T-helper 1 cell treated with Interleukin-12 subunit alpha and Interleukin-12 subunit beta and Interleukin-4 antibody, amounts not matched to agents 30 μg/mL and 1 μg/mL, for 36 hours (primary cell): ENCODE measurements around the gene CSMD2.

Source experiments
- H3K27ac Mint-ChIP-seq: one replicate; pipeline ENCODE4 v1.8.0; 2021; ENCODE audit warnings: mild to moderate bottlenecking, mixed read lengths
- H3K27me3 Mint-ChIP-seq: one replicate; pipeline ENCODE4 v1.8.0; 2021; ENCODE audit warnings: low read depth, mixed read lengths
- H3K36me3 Mint-ChIP-seq: one replicate; pipeline ENCODE4 v1.8.0; 2021; ENCODE audit warnings: low read depth, mixed read lengths
- H3K4me1 Mint-ChIP-seq: one replicate; pipeline ENCODE4 v1.8.0; 2021; ENCODE audit warnings: low read depth, mixed read lengths
- H3K4me3 Mint-ChIP-seq: one replicate; pipeline ENCODE4 v1.8.0; 2021; ENCODE audit warnings: mild to moderate bottlenecking, moderate library complexity, mixed read lengths
- H3K9me3 Mint-ChIP-seq: one replicate; pipeline ENCODE4 v1.8.0; 2021; ENCODE audit warnings: mixed read lengths

The CSMD2 gene

DNA sequence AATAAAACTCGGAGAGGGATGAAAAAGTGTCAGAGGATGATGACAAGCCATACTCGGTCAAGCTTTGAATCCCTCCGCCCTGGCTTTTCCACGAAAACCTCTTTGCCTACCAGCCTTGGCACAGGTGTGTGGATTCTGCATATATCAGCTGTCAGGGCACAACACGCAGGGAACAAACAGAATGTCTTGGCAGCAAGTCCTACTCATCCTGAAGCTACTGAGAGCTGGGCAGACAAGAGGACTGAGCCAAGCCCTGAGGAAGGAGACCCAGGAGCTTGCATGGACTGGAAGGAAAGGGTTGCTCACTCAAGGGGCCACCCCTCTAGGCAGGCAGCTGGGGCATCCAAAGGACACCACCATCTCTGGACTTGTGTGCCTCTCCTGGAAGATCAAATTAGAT is 168.7 kb downstream of the CSMD2 start:
- peaks cover 6% of the 10 kb centered on the region for H3K27me3 Mint-ChIP-seq
- H3K4me3 Mint-ChIP-seq: no peak overlapping the region
- no peaks in the 10 kb centered on the region for H3K36me3 Mint-ChIP-seq
- H3K4me1 Mint-ChIP-seq: no peaks in the 10 kb centered on the region
- H3K27ac Mint-ChIP-seq: no peak overlapping the region
- no peaks in the 10 kb centered on the region for H3K9me3 Mint-ChIP-seq

- Mint-ChIP-seq H3K36me3 (no peaks in the 10 kb centered on the region), H3K9me3 (no peaks in the 10 kb centered on the region)
Measured at GRCh38 chr1:33993301-33993700, 171.7 kb downstream of the CSMD2 start.

DNA sequence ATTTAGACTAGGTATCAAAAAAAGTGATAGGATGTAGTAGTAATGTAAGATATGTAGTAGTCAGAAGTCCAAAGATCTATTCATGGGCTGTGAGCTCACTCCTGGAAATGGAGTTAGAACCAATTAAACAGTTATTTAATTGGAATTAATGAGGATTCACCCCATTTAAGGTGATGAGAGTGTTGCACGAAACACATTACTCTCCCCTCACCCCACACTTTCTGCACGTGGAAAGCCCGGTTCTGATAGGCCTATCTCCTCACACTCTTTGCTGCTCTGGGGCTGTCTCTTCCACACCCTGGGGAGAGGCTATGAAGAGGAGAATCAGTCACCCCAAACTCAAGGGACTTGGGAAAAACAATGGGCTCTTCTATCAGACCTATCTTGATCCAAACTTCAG is 174.7 kb downstream of the CSMD2 start:
- H3K4me3 Mint-ChIP-seq: no peak overlapping the region
- H3K36me3 Mint-ChIP-seq: no peaks in the 10 kb centered on the region
- H3K4me1 Mint-ChIP-seq: no peaks in the 10 kb centered on the region
- no peaks in the 10 kb centered on the region for H3K9me3 Mint-ChIP-seq
- no peak overlapping the region for H3K27ac Mint-ChIP-seq
- no peaks in the 10 kb centered on the region for H3K27me3 Mint-ChIP-seq

More at GRCh38 chr1:33993301-33993700, 171.7 kb downstream of the CSMD2 start:
- Mint-ChIP-seq H3K4me3 (no peak overlapping the region), H3K4me1 (no peaks in the 10 kb centered on the region), H3K27ac (no peak overlapping the region), H3K27me3 (no peaks in the 10 kb centered on the region)

DNA sequence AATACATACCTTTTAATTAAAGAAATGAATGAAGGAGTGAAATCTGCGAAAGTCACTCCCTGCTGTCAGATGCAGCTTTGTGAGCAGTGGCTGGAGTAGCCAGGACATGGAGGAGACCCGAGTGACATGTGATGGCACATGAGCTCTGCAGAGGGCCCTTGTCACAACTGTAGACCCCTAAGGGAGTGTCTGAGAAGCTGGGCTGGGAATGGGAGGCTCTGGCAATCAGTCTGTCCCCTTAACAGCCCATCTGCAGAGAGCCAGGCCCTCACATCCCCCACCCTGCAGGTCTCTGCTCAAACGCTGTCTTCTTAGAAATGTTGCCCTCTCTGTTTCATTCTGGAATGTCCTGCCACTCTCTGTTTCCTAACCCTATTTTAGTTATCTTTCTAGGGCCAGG is 176.9 kb downstream of the CSMD2 start:
- Mint-ChIP-seq H3K9me3 (no peaks in the 10 kb centered on the region), H3K4me1 (no peaks in the 10 kb centered on the region), H3K4me3 (no peak overlapping the region), H3K36me3 (no peaks in the 10 kb centered on the region), H3K27me3 (no peaks in the 10 kb centered on the region), H3K27ac (no peak overlapping the region)

DNA sequence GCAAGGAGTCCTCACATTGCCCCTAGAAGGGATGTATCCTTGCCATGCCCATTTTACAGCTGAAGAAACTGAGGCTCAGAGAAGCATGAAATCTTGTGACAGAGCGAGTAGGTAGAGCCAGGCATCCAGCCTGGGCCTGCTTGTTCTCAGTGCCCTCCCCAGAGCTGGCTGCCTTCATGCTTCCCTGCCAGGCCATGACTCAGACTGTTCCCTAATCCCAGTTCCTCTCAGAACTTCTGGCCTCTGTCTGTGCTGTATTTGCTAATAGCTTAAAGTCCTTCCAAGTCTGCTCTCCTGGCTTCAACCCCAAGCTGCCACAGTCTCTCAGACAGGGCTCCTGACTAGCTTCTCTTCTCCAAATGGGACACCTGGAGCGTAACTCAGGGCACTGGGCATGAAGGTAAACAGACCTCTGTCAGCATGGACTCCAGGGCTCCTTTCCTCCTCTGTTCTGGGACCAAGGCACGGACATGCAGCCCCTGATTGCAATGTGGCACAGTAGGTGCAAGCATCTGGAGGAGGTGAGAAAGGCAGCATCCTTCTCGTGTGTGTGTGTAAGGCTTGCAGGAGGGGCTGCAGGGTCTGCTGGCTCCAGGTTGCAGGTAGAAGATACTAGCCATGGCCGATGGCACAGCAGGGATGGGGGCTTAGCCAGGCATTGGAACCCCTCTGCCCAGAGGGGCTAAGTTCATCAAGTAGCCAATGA is 178.5 kb downstream of the CSMD2 start:
- Mint-ChIP-seq H3K27ac (no peak overlapping the region), H3K4me3 (no peak overlapping the region), H3K36me3 (no peaks in the 10 kb centered on the region), H3K27me3 (no peaks in the 10 kb centered on the region), H3K9me3 (no peaks in the 10 kb centered on the region), H3K4me1 (no peaks in the 10 kb centered on the region)

- Mint-ChIP-seq H3K27ac (no peak overlapping the region), H3K4me1 (no peaks in the 10 kb centered on the region), H3K36me3 (no peaks in the 10 kb centered on the region), H3K4me3 (no peak overlapping the region), H3K27me3 (no peaks in the 10 kb centered on the region), H3K9me3 (no peaks in the 10 kb centered on the region)
Measured at GRCh38 chr1:33985656-33986055, 179.4 kb downstream of the CSMD2 start.

DNA sequence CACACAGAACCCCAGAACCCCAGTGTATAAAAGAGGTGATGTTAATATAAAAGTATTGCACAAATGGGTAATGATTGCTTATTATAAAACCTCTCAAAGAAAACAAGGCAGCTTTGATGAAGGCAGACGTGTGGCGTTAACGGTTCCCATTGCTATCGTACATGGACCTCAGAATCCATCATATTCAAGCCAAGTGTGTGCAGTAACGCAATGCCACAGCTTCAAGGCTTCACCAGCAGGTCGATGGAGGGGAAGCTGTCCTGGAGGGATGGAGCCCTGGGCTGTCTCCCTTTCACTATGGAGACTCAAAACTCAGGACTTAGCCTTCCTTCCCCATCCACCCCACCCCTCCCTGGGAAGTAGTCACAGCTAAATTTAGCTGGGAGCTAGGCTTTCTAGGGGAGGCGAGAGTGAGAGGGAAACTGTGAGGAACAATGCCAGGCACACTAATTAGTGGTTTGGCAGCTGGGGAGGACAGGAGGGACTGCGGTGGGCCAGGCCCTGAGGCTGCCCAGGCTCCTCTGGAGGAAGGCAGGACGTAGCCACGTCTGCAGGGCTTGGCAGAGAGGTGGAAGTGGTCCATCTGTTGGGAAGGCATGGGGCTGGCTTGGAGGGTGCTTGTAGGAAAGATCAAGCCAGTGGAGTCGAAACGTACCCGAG is 180.0 kb downstream of the CSMD2 start:
- H3K27me3 Mint-ChIP-seq: no peaks in the 10 kb centered on the region
- H3K4me3 Mint-ChIP-seq: no peak overlapping the region
- H3K9me3 Mint-ChIP-seq: no peaks in the 10 kb centered on the region

GRCh38 chr1:33982419-33982818 is 182.6 kb downstream of the CSMD2 start:
- H3K27ac Mint-ChIP-seq: no peak overlapping the region
- no peaks in the 10 kb centered on the region for H3K36me3 Mint-ChIP-seq
- no peaks in the 10 kb centered on the region for H3K4me1 Mint-ChIP-seq
- H3K27me3 Mint-ChIP-seq: no peaks in the 10 kb centered on the region
- H3K4me3 Mint-ChIP-seq: no peak overlapping the region
- H3K9me3 Mint-ChIP-seq: no peaks in the 10 kb centered on the region

More for the DNA sequence above, 180.0 kb downstream of the CSMD2 start:
- H3K27ac Mint-ChIP-seq: no peak overlapping the region
- H3K4me1 Mint-ChIP-seq: no peaks in the 10 kb centered on the region
- no peaks in the 10 kb centered on the region for H3K36me3 Mint-ChIP-seq

- Mint-ChIP-seq H3K9me3 (no peaks in the 10 kb centered on the region), H3K36me3 (no peaks in the 10 kb centered on the region), H3K27ac (no peak overlapping the region), H3K4me3 (no peak overlapping the region), H3K4me1 (no peaks in the 10 kb centered on the region), H3K27me3 (no peaks in the 10 kb centered on the region)
Measured at GRCh38 chr1:33979341-33979740, 185.7 kb downstream of the CSMD2 start.

DNA sequence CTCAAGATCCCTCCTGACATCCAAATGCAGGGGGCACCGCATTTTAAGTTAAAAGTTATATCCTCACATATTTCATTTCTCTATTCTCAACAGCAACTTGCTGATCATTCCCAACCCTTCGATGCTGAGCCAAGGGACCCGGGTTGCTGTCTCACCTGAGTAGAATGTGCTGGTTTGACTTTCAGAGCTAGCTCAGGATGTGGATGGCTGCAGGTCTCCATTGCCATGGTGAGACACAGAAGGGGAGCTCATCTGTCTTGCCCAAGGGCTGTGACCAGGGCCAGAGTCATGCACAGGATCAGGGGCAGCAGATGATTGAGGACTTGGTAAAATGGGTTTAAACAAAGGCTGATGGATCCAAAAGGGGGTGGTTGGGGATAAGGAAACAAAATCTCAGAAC is 189.1 kb downstream of the CSMD2 start:
- H3K4me1 Mint-ChIP-seq: no peaks in the 10 kb centered on the region
- no peaks in the 10 kb centered on the region for H3K36me3 Mint-ChIP-seq
- no peak overlapping the region for H3K4me3 Mint-ChIP-seq
- H3K27me3 Mint-ChIP-seq: no peaks in the 10 kb centered on the region
- H3K27ac Mint-ChIP-seq: no peak overlapping the region
- H3K9me3 Mint-ChIP-seq: no peaks in the 10 kb centered on the region

DNA sequence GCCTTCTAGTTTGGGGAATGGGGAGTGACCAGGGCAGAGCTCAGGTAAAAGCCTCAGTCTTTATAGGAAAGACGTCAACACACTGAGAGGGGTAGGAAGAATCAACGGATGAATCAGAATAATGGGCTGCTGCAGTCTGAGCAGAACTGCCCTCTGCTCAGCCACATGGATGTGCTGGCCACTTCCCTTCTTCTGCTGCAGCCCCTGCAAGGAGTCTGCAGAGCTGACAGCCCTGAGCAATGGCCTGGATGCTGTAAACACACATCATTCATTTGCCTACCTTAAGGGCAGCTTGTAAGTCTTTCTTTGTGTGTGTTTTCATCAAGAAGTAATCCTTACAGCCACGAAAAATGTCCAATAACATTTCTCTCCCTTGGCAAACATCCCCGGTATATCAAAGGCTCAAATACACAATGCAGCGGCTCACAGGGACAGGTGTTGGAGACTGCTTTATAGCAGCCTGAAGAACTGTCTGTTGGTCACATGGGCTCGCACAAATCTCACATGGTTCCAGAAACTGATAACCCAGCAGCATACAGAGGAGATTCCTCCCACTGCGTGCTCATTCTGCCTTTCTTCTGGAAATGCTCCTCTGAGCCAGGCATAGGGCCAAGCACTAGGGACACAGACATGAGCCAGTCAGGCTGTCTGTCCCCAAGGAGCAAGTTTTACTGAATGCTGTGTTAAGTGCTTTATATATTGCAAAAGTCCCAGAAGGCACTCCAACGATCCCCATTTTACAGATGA is 191.1 kb downstream of the CSMD2 start:
- Mint-ChIP-seq H3K9me3 (no peaks in the 10 kb centered on the region), H3K36me3 (no peaks in the 10 kb centered on the region), H3K4me3 (no peak overlapping the region), H3K27ac (no peak overlapping the region), H3K27me3 (no peaks in the 10 kb centered on the region), H3K4me1 (no peaks in the 10 kb centered on the region)

GRCh38 chr1:33972676-33973395 is 192.2 kb downstream of the CSMD2 start:
- Mint-ChIP-seq H3K9me3 (no peaks in the 10 kb centered on the region), H3K27ac (no peak overlapping the region), H3K36me3 (no peaks in the 10 kb centered on the region), H3K4me3 (no peak overlapping the region), H3K4me1 (no peaks in the 10 kb centered on the region), H3K27me3 (no peaks in the 10 kb centered on the region)

DNA sequence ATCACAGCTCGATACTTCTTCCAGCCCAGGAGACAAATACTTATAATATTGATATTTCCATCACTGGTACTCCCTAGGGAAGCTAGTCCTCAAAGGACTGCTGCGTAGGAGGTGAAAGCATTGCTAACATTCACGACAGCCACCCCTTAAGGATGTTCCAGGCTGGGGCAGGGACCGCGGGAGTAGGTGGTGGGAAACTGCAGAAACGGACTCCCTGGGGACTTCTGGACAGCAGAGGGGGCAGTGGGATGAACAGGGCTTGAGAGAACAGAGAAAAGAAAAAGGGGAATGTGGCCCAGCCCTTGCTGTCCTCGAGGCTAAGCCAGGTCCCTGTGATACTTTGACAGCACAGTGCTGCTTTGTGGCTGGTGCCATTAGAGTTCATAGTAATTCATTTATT is 193.1 kb downstream of the CSMD2 start:
- Mint-ChIP-seq H3K9me3 (no peaks in the 10 kb centered on the region), H3K4me3 (no peak overlapping the region), H3K27me3 (no peaks in the 10 kb centered on the region), H3K4me1 (no peaks in the 10 kb centered on the region), H3K36me3 (no peaks in the 10 kb centered on the region), H3K27ac (no peak overlapping the region)

DNA sequence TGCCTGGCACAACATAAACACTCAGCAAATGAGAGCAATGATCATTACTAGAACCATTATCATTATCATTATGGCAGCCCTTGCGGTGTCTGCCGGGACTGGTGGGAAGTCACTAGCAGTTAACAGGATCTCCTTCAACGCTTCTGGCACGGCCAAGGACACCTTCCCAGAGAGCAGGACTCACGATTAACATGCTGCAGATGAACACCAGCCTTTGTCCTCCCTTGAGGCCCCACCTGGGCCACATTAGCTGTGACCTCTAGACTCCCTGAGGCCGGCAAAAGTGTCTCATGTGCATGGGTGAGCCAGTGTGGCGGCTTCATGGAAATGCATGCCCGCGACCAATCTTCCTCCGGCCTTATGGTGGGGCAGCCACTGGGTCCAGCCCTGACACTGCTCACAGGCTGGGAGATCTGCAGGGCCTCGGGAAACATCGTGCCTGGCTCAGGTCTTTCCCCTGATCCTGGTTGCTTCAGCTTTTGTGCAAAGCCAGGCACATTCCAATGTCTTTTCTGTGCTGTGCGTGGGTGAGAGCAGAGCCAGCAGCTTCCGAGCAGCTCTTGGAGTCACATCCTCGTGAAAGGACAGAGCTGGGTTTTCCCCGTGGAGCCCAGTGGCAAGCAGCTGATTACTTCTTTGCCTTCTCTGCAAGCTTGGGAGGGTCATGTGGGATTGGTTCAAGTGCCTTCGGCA is 193.9 kb downstream of the CSMD2 start:
- H3K27ac Mint-ChIP-seq: no peak overlapping the region
- H3K9me3 Mint-ChIP-seq: no peaks in the 10 kb centered on the region
- H3K4me3 Mint-ChIP-seq: no peak overlapping the region
- no peaks in the 10 kb centered on the region for H3K36me3 Mint-ChIP-seq
- H3K27me3 Mint-ChIP-seq: no peaks in the 10 kb centered on the region
- H3K4me1 Mint-ChIP-seq: no peaks in the 10 kb centered on the region
